Uterus (tissue), 4 donors: Measurements from ENCODE around the gene HAAO. TPM values are rescaled to one million over a fixed set of nuclear protein-coding genes. Genes with fewer than 3 reads are reported as not detected.

ENCODE experiments used
- DNase-seq, 2 donors: peaks; one replicate each; pipeline ENCODE4 v3.0.0-alpha.2; 2019 to 2020
- H3K27ac ChIP-seq, 2 donors: fragments of 200-600 bp; sonication (generic); 1 replicate in 1 of 2; 2 replicates in 1 of 2; pipeline ENCODE4 v1.5.1; 2016 to 2018
- H3K27me3 ChIP-seq, 2 donors: fragments of 200-600 bp; sonication (generic); one replicate each; pipeline ENCODE4 v1.5.1; 2018 to 2019; ENCODE audit warnings: control low read depth in 1 of 2
- H3K36me3 ChIP-seq, 2 donors: fragments of 200-600 bp; sonication (generic); one replicate each; pipeline ENCODE4 v1.5.1; 2019; ENCODE audit warnings: control low read depth in 1 of 2
- H3K4me1 ChIP-seq, 2 donors: fragments of 200-600 bp; sonication (generic); one replicate each; pipeline ENCODE4 v1.5.1; 2018 to 2019; ENCODE audit warnings: control low read depth in 1 of 2
- H3K4me3 ChIP-seq, 2 donors: fragments of 200-600 bp; sonication (generic); 1 replicate in 1 of 2; 2 replicates in 1 of 2; pipeline ENCODE4 v1.5.1; 2018 to 2019; ENCODE audit warnings: mild to moderate bottlenecking in 1 of 2
- H3K9me3 ChIP-seq, 2 donors: fragments of 200-600 bp; sonication (generic); one replicate each; pipeline ENCODE4 v1.5.1; 2019; ENCODE audit warnings: control low read depth in 1 of 2
- POLR2A ChIP-seq, 2 donors: fragments of 450-650 bp; IDR thresholded peaks; one replicate each; pipeline ENCODE4 v1.6.1; 2016; ENCODE audit warnings: antibody characterized with exemption in 2 of 2, mild to moderate bottlenecking in 1 of 2, moderate library complexity in 1 of 2
- intact Hi-C: fragments of 100-400 bp; cut with DNase I; formaldehyde crosslinking; loops from one replicate; pipeline ENCODE4 v1.15.1; 2023; ENCODE audit warnings: low total_unique reads
- total RNA-seq, 4 donors: library from RNA; depleted of rRNA in 3 of 4; stranded (reverse); fragments of >200 nt in 3 of 4; gene quantifications; one replicate each; pipeline versions ENCODE4 v1.1.0 to v1.2.4, GENCODE V29; 2014 to 2023
- TF ChIP-seq, protein P1 (sequence below), 4 experiments: fragments of 200-600 bp in 2 of 4; fragments of 450-650 bp in 2 of 4; sonication (generic) in 2 of 4; IDR thresholded peaks; one replicate each; pipeline ENCODE4 v1.5.1; 2016 to 2019; ENCODE audit warnings: antibody characterized with exemption in 4 of 4, mild to moderate bottlenecking in 2 of 4, moderate library complexity in 1 of 4
- donor health status: DM: yes; HTN: yes; CAD: no.

HAAO gene
- total RNA-seq, 4 donors from 2014 or later = 3.1 to 25.1 (median 20.8) TPM

DNA sequence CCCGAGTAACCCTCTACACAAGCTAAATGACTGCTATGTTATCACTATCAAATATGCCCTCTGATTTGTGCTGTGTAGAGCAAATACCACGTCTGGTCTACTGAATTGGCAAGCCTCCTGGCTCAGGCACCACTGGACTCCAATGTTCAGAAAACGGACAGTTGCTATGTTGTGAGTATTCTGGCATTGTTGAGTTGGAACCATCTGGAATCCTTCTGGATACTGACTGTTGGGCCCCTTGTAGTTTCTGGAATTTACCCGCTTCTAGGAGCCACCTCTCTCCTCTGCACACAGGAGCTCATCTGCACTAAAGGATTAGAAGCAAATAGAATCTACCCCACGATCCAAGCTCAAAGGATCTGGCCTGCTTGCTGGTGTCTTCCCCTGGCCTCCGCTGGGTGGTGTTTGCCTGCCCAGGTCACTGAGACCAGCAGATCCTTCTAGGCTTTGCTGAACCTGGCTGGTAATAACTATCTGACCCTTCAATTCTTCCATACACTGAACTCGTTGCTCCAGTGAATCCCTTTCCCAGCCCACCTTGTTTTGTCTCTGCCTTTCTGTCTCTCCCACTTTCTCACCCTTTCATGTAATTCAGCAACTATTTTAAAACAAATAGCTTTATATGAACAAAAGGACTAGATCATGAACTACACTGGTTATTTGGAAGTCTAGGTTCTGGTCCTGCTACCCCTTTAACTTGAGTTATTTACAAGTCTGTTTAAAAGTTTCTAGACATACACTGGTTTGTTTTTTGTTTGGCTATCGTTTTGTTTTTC, 2.1 kb upstream of the HAAO start:
- Histone ChIP-seq H3K4me1 (no peaks in the 10 kb centered on the region), H3K27me3 (no peaks in the 10 kb centered on the region), H3K27ac (peak overlapping the region; percentile 89 to 97), H3K36me3 (no peaks in the 10 kb centered on the region), H3K4me3 (no peak overlapping the region), H3K9me3 (no peaks in the 10 kb centered on the region)
- intact Hi-C loops = no loop called here
- no peak for DNase-seq
- TF ChIP-seq, protein P1, sequence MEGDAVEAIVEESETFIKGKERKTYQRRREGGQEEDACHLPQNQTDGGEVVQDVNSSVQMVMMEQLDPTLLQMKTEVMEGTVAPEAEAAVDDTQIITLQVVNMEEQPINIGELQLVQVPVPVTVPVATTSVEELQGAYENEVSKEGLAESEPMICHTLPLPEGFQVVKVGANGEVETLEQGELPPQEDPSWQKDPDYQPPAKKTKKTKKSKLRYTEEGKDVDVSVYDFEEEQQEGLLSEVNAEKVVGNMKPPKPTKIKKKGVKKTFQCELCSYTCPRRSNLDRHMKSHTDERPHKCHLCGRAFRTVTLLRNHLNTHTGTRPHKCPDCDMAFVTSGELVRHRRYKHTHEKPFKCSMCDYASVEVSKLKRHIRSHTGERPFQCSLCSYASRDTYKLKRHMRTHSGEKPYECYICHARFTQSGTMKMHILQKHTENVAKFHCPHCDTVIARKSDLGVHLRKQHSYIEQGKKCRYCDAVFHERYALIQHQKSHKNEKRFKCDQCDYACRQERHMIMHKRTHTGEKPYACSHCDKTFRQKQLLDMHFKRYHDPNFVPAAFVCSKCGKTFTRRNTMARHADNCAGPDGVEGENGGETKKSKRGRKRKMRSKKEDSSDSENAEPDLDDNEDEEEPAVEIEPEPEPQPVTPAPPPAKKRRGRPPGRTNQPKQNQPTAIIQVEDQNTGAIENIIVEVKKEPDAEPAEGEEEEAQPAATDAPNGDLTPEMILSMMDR (IDR thresholded peaks at IDR 0.05) = peak in 1 of 4 experiments; percentile 28
- no peak for TF ChIP-seq POLR2A (IDR thresholded peaks at IDR 0.05)

DNA sequence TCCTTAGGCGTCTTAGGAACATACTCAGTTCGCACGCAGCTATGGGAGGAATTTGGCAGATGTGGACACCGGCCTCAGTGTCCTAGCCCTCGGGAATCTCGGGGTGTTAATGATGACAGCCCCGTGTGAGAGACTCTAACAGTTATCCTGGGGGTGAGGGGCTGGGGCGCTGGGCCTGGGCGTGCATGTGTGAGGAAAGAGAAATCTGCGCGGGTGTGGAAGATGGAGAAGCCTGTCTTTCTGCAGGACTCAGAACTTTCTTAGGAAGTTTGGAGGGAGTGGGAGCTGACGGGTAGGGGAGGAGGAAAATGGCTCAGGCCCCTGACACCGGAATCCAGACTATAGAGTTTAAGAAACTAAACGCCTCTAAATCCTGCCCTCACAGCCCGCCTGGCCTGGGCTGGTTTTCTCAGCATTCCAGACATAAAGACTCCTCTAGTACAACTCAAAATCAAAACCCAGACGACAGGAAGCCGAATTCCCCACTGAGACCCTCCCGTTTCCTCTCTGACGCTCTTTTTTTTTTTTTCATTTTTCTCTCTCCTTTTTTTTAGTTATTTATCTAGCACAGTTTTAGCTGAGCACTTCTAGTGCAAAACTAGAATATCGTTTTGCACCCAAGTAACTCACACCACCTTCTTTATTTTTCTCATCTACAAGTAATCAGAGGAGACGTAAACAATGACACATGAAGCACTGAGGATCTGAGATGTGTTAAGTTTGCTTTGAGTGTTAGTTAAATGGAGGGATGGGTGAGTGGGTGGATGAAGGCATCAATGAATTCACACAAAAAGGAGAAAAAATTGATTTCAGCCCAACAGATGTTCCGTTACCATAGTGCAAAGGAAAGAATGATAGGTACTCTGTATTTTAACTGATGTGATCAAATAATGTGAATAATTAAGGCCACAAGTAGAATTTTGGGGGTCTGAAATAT, 1.2 kb upstream of the HAAO start:
- Histone ChIP-seq H3K36me3 (no peaks in the 10 kb centered on the region), H3K4me3 (peak overlapping the region; percentile 45 to 79), H3K27me3 (no peaks in the 10 kb centered on the region), H3K27ac (peak overlapping the region; percentile 89 to 97), H3K9me3 (no peaks in the 10 kb centered on the region), H3K4me1 (no peaks in the 10 kb centered on the region)
- intact Hi-C loops = no loop called here
- DNase-seq = no peak
- TF ChIP-seq, protein P1 (IDR thresholded peaks at IDR 0.05) = no peak
- TF ChIP-seq POLR2A (IDR thresholded peaks at IDR 0.05) = peak in 1 of 2 donors; percentile 19

DNA sequence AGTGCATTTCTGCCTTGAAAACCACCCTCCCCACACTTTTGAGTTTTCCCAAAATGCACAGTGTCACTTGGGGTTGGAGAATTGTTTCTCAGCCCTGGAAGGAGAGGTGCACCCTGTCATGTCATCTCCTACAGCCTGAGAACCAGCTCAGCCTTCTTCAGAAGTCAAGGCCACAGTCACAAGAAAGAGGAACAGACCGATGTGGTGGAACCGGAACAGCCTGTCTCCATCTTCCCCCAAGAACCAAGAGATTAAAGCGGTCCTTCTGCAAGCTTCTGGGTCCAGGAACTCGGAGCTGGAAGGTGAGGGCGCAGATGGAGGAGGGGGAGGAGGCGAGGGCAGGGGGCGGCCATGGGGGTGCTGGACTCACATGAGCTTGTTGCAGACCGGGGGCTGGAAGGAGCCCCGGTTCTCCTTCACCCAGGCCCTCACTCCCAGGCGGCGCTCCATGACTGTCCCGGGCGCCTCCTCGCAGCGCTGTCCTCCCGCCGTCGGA, 248 bp downstream of the HAAO start:
- peak overlapping the region; percentile 89 to 97 for H3K27ac ChIP-seq
- no peaks in the 10 kb centered on the region for H3K4me1 ChIP-seq
- peak overlapping the region; percentile 45 to 79 for H3K4me3 ChIP-seq
- TF ChIP-seq, protein P1 (IDR thresholded peaks at IDR 0.05) = no peak
- TF ChIP-seq POLR2A (IDR thresholded peaks at IDR 0.05) = no peak
- H3K27me3 ChIP-seq = no peaks in the 10 kb centered on the region
- intact Hi-C loops = no loop called here
- H3K9me3 ChIP-seq = no peaks in the 10 kb centered on the region
- no peaks in the 10 kb centered on the region for H3K36me3 ChIP-seq
- DNase-seq = no peak

DNA sequence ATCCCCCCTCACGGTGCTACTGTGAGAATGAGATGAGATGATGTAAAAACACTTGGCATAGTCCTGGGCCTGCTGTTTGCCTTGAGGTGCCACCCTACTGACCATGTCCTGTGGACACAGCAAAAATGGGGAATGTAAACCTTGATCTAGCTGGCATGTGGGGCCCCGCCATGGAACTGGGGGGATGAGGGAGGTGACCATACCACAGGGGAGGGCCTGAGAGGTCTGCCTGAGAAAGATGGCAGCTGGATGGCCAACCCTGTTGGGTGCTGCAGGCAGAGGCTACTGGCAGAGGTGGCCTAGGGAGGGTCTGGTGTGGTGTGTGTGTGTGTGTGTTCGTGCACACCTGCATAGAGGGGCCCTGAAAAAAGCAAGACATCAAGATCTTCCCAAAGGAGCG, 777 bp downstream of the HAAO start:
- Histone ChIP-seq H3K4me3 (peak overlapping the region; percentile 45 to 79), H3K4me1 (no peaks in the 10 kb centered on the region), H3K36me3 (no peaks in the 10 kb centered on the region), H3K27me3 (no peaks in the 10 kb centered on the region), H3K9me3 (no peaks in the 10 kb centered on the region), H3K27ac (peak overlapping the region; percentile 89 to 97)
- no peak for TF ChIP-seq POLR2A (IDR thresholded peaks at IDR 0.05)
- TF ChIP-seq, protein P1 (IDR thresholded peaks at IDR 0.05) = no peak
- no peak for DNase-seq
- intact Hi-C loops = no loop called here
